ENCODE measurements around the gene BAAT.

BAAT gene

DNA sequence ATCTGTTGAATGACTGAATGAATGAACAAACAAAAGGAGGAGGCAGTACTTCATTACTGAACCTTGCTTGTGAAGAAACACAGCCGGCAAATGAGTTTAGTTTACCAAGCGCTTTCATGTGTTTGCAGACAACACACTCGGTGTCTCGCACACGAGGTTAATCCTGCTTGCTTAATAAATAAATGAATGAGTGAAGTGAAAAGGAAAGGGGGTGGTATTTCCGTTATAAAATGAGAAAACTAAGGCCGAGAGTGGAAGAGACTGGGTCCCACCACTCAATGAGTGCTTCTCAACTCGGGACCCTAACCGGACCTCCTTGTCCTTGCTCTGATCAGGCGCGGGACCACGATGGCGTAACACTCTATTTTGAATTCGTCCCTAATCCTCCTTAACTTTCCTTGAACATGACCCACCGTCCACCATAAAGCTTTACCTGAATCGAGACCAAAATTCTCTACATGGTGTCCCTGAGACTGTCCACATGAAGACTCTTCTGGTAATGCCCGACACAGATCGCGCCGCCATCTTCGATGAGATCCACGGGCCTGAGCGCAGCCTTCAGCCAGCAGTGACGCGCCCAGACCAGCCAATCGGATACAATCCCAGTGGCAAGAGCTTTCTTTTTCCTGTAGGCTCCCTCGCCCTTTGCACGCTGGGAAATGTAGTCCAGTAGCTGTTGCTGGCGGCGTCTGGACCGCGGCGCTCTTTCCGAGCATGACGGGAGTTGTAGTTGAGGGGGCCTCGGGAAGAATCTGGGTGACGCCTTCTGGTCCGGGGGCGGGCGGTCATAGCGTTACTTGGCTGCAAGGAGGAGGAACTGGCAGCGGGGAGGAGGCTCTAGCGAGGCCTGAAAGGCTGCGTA, 13.5 kb upstream of the BAAT start, which contains the start of the genes MRPL50 and ZNF189:
TSS of gene MRPL50 (minus strand) at position 551 of the 862 bp plus-strand sequence. CDS start at position 525, 26 bp downstream.
TSS of gene ZNF189 (plus strand) at position 784 of the 862 bp plus-strand sequence. CDS start 306 bp downstream, outside the sequence.
- peak; percentile 94 for DNase-seq

DNA sequence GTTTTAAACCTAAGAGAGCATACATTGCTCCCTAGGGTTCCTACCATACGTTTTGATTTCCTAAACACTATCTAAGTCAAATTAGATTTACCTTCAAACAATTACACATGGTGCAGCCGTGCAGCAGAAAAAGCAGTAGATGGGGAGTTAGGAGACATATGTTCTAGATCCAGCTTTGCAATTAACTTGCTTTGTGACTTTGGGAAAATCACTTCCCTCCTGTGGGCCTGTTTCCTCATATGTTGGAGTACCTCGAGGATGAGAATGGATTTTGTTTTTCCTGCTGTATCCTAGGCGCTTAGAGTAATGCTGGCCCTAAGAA, 12.9 kb upstream of the BAAT start:
- no peak for DNase-seq

DNA sequence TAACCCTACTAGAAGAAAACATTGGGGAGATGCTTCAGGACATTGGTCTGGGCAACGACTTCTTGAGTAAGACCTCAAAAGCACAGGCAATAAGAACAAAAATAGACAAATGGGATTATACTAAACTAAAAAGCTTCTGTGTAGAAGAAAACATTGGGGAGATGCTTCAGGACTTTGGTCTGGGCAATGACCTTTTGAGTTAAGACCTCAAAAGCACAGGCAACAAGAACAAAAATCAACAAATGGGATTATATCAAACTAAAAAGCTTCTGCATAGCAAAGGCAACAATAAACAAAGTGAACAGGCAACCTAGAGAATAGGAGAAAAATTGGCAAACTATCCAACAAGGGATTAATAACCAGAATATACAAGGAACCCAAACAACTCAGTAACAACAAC, 9.9 kb upstream of the BAAT start:
- DNase-seq = no peak

DNA sequence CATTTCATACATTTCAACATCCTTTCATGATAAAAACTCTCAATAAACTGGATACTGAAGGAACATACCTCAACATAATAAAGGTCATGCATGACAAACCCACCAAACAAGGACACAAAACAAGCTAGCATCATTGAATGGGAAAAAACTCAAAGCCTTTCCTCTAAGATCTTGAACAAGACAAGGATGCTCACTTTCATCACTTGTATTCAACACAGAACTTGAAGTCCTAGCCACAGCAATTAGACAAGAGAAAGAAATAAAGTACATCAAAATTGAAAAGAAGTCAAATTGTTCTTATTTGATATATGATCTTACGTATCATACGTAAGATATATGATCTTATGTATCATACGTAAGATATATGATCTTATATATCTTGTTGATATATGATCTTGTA, 8.3 kb upstream of the BAAT start:
- DNase-seq = no peak

DNA sequence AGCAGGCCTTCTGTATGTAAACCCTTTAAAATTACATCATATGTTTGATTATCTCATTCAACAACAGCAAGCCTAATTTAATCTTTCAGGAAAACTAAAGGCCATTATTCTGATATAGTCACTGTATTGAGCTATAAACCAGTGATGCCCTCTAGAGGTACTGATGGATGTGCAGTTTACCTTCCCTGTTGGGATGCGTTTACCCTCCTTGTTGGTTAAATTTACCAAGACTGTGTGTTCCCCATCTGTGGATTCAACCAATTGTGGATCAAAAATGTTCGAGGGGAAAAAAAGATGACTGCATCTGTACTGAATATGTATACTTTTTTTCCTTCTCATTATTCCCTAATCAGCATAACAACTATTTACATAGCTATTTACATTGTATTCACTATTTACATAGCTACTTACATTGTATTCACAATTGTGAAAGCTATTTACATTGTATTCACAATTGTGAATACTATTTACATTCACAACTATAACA, 3.7 kb upstream of the BAAT start:
- DNase-seq = no peak

DNA sequence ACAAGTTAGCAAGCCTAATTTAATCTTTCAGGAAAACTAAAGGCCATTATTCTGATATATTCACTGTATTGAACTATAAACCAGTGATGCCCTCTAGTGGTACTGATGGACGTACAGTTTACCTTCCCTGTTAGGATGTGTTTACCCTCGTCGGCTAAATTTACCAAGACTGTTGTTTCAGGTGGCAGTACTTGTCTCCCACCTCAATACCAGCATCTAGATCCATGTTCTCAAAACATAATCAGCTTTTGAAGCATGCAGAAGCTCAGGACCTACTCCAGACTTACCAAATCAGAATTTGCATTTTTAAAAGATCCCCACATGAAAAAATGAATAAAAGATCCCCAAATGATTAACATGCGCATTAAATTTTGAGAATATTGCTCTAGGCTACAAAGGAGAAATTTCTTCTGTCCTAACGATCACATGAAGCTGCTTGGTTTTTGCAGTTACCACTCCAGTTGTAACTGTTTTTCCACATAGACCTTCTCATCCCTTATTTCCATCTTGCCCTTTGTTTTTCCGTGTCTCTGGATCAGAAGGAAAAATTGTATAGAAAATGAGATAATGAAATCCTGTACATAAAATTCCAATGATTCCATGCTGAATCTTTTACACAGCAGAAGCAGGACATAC, 3.2 kb upstream of the BAAT start:
- no peak for DNase-seq

DNA sequence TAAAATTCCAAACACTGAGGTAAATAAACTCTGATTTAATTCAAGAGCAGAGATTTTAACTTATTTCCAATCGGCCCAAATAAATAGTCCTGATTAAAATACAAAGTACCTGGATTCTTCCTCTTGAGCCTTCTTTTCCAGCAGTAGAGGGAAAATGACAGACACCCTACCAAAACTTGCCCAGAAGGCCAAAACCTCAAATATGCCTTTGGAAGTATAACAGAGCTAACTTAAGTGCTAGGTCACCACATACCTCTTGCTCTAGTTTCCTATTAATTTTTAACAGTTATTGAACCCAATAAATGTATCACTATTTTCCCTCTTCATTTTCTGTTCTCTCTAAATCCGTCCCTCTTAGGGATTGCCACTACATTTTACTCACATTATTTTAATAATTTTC, 1.4 kb downstream of the BAAT start:
- no peak for DNase-seq

DNA sequence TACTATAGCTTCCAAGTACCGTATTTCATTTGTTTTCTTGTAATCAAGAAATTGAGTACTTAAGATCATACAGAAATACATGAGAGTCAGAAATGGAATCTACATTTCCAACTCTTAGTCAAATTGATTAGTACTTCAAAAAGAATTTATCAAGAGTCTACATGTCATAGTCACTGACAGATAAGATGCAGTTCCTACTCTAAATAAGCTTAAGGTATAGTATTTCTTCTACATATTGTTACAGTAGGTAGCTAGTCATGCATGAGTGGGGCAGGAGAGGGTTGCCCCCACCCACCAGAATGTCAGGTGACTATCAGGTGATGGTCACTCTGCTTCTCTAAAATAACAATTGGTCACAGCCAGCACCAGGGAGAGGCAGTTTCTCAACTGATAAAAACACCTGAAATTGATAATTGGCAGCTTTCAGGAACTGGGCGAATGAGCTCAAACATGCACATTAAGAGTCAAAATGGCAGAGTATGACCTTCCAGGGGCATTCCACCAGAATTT, 2.9 kb downstream of the BAAT start:
- DNase-seq = no peak

DNA sequence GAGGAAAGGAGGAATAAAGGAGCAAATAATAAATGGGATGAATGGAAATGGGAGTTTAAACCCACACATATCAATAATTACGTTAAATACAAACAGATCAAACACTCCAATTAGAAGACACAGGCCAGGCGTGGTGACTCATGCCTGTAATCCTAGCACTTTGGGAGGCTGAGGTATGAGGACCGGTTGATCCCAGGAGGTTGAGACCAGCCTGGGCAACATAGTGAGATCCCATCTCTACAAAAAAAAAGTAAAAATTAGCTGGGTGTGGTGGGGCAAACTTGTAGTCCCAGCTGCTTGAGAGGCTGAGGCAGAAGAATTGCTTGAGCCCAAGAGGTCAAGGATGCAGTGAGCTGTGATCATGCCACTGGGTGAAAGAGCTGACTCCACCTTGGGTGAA, 3.7 kb downstream of the BAAT start:
- no peak for DNase-seq

DNA sequence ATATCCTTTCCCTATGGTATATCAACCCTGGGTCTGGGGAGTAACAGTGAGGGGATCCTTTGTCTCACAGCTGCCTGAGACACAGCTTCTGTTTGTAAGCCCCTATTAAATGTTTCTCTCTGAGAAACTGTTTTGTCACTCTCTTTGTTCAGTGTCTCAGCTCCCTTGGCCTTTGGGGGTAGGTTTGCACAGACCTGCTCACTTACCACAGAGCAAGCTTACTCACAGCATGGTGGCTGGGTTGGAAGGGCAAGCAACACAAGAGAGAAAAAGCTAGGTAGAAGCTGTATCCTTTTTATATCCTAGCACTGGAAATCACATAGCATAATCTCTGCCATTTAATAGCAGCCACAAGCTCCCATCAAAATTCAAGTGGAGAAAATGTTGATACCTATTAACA, 4.5 kb downstream of the BAAT start:
- DNase-seq = no peak

DNA sequence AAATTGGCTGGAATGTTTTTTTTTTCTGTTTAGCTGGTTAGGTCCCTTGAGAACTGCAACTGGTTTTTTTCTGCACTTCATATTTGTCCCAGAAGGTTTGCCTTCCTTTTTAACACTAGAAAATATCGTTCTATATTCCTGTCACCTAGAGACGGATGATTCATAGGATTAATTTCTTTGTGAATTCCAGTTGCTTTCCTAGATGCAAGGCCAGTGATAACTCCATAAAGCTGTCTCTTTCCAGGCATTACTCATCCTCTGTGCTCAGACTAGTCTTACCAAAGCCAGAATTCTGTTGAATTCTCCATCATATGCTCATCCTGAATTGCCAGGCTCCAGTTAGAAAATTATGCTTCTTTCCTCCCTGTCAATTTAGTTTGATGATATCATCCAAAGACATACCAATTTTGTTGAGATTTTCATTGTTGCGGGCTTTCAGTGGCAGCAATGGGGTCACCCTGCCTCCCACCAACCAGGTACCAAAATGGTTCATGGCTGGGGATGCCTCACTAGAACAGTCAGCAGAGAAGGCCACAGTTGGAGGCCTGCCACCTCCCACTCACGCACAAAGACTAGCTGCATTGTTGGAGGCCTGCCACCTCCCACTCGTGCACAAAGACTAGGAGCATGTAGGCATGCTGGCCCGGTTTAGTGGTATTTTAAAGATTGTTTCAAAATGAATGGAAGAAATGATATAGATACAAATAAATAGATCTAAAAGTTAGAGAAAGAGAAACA, 8.5 kb downstream of the BAAT start:
- DNase-seq = no peak

DNA sequence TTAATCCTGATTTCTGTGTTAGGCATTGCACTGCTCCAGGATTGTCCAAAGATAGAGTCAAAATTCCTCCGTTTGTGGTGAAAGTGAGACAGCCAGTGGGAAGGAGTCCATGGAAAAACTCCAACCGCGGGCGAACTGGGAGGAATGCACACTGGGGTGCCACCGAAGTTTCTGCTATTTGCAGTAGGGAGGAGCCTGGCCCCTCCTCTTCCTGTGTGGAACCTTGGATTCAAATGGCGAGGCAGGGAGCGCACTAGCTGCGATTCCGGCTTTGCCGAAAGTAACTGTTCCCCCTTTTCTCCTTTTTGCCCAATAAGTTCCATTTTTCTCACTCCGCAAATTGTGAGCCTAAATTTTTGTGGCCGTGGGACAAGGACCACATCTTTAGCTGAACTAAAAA, 9.3 kb downstream of the BAAT start:
- DNase-seq = no peak

DNA sequence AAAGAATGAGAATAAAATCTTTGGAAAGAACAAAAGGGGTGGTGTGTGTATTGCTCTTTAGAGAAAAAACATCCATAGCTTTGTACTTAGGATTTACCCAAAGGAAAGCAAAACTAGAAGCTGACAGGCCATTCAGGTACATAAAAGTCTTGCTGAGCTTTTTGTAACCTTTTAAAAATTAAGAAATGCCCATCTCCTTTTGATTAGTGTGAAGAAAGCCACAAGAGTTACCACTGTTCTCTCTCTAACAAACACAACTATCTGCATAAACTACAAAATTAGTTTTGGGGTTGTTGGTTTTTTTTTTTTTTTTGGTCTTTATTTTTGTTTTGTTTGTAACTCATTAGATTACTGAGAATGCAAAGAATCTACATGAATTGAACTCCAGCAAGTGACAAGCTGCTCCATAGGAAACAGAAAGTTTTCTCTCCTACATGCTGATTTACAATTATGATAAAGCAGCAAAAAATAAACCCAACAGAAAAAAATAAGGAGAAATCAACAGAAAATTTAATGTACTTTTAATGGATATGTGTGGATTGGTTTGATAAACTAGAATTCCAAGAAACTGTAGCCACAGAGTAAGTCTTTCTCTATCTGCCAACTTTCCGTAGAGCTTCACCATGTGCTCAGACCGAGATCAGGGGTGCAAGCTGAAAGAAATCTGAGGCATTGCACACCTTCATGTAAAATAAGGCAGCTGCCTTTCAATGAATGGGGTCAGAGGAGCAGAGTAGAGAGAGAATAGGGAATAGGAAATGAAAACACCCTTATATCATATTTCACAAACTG, 12.3 kb downstream of the BAAT start:
- no peak for DNase-seq

DNA sequence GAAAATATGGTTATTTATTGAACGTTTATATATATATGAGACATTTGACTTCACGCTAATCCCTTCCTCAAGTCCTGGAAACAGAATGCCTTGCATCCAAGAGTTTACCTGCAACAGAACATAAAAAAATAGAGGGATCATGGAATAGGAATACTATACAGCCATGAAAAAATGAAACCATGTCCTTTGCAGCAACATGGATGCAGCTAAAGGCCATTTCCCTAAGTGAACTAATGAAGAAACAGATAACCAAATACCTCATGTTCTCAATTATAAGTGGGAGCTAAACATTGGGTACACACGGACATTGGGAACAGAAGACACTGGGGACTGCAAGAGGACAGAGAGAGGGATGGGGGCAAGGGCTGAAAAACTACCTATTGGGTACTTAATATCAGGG, 13.0 kb downstream of the BAAT start:
- no peak for DNase-seq

DNA sequence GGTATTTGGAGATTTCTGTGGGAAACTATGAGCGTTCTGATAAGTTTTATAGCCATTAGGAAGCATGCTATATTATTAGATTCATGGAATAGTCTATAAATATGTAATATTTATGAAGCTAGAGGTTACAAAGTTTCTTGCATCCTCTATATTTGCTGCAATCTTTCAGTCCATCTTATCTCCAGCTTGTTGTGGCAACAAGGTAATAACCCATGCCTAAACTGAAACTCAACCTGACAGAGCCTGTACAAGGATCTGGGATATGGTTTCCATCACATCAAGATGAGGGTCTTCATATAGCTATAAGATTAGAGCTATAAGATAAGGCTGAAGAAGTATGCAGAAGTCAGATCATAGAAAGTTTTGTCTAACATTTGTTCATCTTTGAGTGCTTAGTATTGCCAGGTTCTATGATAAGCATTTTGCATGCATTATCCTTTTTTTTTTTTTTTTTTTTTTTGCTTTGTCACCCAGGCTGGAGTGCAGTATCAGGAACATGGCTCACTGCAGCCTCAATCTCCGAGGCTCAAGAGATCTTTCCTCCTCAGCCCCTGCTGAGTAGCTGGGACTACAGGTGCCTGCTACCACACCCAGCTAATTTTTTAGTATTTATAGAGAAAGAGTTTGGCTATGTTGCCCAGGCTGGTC, 14.8 kb downstream of the BAAT start:
- DNase-seq = no peak

DNA sequence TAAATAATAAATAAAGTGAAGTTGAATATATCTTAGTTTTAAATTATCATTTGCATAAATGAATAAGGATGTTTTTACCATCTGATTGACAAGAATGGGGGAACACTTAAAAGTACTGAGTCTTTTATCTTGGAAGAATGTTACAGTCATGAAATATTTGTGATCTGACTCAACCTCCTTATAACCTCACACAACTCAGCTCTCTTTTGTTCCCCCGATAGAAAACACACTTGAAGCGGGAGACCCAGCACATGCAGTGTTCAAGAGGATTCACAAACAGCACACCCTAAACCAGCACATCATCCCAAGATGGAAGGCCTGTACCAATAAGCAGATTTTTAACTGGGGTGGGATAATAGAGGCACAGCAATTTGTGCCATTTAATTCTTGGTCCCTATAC, 15.5 kb downstream of the BAAT start:
- no peak for DNase-seq

DNA sequence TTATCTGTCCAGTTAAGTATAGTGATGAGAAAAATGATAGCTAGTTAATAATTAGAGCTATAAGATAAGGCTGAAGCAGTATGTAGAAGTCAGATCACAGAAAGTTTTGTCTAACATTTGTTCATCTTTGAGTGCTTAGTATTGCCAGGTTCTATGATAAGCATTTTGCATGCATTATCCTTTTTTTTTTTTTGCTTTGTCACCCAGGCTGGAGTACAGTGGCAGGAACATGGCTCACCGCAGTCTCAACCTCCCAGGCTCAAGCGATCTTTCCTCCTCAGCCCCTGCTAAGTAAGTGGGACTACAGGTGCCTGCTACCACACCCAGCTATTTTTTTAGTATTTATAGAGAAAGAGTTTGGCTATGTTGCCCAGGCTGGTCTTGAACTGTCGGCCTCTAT, 17.5 kb downstream of the BAAT start:
- DNase-seq = no peak

DNA sequence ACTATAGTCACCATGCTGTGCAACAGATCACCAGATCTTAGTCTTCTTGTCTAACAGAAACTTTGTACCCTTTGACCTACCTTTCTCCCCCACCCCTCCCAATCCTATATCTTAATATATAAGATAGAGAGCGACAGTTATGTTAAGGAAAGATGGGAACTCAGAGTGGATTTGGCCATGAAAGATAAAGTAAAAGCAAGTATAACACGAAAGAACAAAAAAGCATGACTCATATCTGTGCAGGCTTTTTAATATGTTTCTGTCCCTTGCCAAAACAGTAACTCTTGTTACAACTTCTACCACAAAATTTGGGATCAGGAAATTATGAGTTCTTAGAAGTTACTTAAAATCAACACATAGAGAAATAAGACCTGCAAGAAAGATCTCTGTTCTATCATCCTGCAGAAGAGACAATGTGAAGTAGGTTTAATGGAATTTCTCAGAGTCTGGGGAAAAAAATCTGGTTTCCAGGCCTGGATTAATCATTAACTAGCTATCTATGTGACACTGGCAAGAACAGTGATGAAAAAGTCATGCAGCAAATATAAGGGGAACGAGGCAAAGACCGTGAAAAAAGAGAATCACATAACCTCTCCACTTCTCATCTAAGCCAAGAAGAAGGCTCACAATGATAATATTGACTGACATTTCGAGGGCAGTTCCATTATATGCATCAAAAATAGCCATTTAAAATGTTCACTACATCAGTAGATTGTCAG, 18.6 kb downstream of the BAAT start:
- DNase-seq = no peak

DNA sequence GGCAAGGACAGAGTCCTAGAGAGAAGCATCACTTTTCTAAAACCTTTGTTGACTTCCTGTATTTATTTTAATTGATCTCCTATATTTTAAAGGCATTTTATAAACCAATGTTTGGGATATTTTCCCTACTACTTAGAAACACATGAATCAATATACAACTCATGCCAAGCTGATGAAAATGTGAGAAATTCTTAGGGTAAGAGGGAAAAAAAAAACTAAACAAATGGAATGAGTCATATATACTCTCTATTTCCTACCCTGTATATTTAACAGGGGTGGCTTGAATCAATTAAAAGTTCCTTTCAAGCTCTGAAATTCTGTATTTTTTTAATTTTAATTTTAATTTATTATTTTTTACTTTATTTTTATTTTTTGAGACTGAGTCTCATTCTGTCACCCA, 19.6 kb downstream of the BAAT start:
- no peak for DNase-seq

DNA sequence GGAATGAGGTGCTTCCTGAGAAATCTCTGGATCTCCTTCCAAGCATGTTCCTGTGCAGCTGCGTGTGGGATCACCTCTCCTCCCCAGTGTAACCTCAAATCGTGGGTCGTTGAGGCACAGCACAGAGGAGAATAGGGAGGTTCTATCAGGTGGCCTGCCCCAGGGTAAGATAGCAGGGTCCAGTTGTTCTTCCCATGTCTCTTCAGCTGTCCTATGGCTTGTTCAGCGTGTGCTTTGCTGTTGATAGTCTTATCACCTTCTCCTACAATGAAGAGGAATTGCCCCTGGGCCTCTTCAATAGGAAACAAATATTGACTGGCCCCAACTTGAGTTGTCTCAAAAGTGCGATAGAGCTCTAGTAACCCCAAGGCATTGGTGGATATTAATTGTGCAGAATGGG, 22.4 kb downstream of the BAAT start:
- DNase-seq = no peak

DNA sequence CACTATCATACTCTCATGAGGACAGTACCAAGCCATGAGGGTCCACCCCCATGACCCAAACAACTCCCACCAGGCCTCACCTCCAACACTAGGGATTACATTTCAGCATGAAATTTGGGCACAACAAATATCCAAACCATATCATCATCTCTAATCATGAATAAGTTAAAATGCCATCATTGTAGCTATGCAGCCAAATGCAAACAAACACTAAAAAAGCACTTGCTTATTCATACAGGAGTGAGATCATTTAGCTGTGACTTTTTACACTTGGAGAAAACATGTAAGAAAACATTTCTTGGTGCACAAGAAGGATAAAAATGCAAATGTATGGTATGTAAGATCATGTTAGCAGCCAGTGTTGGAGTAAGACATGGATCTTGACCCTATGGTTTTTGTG, 24.2 kb downstream of the BAAT start:
- no peak for DNase-seq

Data from stimulated activated CD8-positive, alpha-beta memory T cell treated with anti-CD3 and anti-CD28 coated beads, Interleukin-4, amount 100 ng/mL, for 48 hours (primary cell).